ENCODE measurements around the gene KRTCAP2. TPM values are rescaled to one million over a fixed set of nuclear protein-coding genes. Genes with fewer than 3 reads are reported as not detected.
"Not testable (repeated sequence)": the region's sequence is repeated elsewhere in the genome, so short reads cannot be mapped to it uniquely, and the experiment has no call there.

KRTCAP2 gene
- polyA plus RNA-seq, 3 donors, result 176 to 267 (median 201) TPM

DNA sequence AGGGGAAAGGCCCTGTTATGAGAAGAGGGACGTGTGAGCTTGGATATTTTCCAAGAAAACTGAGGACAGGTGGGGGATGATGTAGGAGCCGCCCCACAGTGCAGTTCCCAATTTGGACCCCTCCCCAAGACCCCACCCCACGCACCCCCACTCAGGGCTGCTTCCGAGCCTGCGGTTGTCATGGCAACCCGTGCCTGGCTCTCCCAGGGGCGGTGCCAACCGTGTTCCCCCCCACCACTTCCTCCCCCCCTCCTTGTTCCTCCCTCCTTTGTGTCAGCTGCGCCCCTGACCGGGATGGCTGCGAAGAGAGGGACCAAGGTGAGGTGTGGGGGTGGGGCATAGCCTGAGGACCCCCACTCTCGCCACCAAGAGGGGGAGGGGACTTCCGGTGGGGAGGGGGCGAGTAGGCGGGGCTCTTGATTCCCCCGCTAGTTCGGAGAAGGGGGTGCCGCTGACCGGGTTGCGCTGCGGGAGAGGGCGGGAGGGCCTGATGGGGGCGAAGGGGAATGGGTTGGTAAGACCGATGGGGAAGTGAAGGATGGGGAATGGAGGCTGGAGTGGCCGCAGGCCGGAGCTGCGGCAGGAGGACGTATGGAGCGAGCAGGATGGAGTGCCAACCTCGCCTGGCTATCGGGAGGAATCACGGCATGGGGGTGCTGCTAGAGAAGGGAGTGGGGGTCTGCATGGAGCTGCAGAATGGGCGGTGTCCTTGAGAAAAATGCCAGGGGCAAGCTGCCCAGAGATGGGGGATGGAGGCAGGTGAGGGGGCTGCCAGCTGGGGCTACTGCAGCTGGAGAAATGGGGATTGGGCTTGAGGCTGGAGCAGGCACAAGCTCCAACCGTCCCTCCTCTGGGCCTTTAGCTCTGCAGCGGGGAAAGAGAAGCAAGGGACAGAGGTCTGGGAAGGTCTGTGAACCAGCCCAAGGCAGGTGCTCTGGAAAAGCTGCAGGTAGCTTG, 1.5 kb upstream of the KRTCAP2 start:
- 10 to 17% (median 14%) methylated on average over 28 to 35 of the region's 35 CpGs for WGBS, 3 donors
- H3K27ac ChIP-seq (ENCODE audit: low read depth, low read length), result no peak overlapping the region

DNA sequence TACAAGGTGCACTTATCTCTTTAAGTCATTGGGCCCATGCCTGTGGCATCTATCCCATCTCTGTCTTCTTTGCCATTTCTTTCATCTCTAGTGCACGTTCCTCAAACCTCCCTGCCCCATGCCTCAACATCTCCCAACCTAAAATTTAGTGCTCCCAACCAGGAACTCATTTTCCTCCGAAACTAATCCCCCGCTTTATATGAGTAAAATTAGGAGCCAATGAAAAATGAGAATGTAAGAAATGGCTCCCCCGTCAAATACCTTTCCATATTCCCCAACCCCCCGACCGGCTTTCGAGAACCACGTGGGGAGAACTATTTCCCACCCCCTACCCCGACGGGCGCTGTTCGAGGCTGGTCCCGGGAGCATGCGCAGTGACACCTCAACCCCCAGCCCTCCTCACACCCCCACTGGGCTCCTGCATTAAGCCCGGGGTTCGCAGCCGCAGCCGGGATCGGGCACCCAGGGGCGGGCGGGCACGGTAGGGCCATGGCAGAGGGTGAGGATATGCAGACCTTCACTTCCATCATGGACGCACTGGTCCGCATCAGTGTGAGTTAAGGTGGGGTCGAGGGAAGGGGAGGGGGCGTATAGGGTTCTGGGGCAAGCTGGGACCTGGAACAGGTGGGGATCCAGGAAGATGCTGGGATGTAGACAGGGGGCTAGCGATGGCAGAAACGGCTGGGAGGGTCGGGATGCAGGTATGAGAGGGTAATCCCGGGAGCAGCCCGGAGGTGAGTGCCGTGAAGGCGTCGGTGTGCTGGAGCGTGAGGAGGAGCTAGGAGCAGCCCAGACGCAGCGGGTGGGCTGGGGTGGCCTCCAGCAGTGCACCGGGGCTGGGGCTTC, 597 bp upstream of the KRTCAP2 start, which contains the start of gene TRIM46:
Gene TRIM46, plus strand, starts transcription at position 372 of the 846 bp plus-strand sequence. Its CDS starts 118 bp downstream, at position 490.
- peak within 1 kb of the TSS; percentile 34 for H3K27ac ChIP-seq (ENCODE audit: low read depth, low read length)
- WGBS, 3 donors, result 2 to 4% (median 4%) methylated on average over 36 to 38 of the region's 38 CpGs

DNA sequence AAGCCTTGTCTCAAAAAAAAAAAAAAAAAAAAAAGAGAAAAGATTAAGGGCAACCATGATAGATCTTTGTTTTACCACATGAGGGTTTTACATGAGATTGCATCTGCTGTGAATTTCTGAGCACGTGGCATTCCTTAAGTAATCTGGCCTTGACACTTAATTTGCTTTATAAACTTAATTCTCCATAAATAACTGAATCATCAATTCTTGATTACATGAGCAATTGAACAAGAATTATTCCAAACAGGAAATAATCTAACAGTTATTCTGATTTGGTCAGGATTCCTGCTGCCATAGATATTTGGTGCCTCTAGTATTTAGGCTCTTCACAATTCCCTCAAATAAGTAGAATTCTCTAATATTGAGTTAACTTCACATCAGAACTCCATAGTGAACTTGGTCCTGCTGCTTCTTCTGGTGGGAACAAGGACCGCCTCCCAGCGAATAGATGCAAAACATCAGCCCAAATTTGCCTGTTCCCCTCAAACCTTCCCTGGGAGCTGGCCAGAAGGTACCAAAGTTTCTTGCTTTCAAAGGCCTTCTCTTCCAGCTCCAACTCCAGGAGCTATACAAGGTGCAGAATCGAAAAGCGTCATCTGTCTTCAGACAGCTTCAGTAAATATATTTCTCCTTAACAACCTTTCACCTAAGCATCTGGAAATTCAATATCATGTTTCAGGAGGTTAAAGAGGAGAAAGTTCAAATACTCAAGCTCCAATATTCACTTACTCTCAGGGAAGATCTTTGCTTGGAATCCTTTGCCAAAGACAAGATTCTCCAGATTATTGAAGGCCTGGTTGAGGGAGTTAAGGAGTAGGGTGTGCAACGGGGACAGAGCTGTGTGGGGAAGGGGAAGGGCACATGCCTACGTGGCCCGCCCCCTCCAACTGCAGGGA, 1.0 kb downstream of the KRTCAP2 start:
- 31 to 42% (median 41%) methylated on average over 8 of the region's 8 CpGs for WGBS, 3 donors
- no peak overlapping the region for H3K27ac ChIP-seq (ENCODE audit: low read depth, low read length)

DNA sequence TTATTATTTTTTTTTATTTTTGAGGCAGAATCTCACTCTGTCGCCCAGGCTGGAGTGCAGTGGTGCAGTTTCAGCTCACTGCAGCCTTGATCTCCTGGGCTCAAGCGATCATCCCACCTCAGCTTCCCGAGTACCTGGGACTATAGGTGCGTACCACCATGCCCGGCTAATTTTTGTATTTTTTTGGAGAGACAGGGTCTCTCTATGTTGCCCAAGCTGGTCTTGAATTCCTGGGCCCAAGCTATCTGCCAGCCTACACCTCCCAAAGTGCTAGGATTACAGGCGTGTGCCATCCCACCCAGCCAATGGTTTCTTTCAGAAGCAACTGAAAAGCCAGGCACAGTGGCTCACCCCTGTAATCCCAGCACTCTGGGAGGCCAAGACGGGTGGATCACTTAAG, 2.3 kb downstream of the KRTCAP2 start:
- WGBS, 3 donors, result 89 to 92% (median 90%) methylated on average over 7 of the region's 7 CpGs
- H3K27ac ChIP-seq (ENCODE audit: low read depth, low read length), result no peak overlapping the region

DNA sequence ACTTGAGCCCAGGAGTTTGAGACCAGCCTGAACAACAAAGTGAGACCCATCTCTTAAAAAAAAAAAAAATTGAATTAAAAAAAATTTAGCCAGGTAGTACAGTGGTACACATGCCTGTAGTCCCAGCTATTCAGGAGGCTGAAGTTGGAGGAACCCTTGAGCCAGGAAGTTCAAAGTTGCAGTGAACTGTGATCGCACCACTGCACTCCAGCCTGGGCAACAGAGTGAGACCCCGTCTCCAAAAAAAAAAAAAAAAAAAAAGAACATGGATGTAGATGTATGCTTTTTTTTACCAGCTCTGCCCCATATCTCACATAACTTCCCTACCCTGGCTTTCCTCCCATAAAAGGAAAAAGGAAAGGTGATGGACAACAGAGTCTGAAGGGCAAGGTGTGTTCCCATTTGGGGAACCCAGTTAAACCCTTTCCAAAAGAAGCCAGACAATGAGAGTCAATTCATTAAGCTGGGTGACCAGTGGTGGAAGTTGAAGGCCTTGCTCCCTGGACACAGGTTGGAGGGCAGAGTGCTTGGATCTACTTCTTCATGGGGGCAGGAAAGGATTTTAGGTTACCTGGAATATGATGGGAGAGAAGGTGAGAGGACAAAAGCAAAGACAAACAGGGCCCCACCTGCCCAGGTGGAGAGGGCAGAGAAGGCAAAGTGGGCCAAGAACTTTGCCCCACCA, 2.9 kb downstream of the KRTCAP2 start:
- no peak overlapping the region for H3K27ac ChIP-seq (ENCODE audit: low read depth, low read length)
- 95 to 100% (median 100%) methylated on average over 1 to 2 of the region's 2 CpGs for WGBS, 3 donors

GRCh38 chr1:155169541-155169940, 3.6 kb downstream of the KRTCAP2 start:
- 71 to 81% (median 76%) methylated on average over 5 of the region's 5 CpGs for WGBS, 3 donors
- H3K27ac ChIP-seq (ENCODE audit: low read depth, low read length), result no peak overlapping the region

DNA sequence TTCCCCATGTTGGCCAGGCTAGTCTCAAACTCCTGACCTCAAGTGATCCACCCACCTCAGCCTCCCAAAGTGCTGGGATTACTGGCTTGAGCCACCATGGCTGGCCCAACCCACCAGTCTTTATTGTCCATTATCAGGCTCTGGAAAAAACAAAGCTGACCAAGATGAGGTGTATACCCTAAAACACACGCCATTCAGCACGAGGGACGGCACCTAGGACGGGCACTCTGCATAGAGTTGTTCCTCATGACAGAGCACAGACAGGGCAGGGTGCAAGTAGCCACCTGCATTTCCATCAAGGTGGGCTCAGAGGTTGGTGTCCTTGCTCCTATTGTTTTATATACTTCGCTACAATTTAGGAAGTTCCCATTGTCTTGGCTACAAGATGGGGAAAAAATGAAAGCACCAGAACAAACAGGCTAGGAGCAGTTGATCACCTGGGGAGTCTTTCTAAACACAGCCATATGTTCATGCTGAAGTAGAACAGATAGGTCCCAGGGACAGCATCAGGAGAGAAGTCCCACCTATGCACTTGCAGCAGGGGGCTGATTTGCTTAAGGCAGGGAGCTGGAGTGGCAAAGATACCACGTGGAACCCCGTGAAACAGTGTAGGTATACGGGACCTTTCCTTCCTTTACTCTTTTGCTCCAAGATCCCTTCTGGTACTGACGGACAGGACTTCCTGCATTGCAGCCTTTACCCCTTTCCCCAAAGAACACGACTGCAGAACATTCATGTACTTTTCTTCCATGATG, 4.5 kb downstream of the KRTCAP2 start:
- no peak overlapping the region for H3K27ac ChIP-seq (ENCODE audit: low read depth, low read length)
- 74 to 86% (median 84%) methylated on average over 10 of the region's 10 CpGs for WGBS, 3 donors

DNA sequence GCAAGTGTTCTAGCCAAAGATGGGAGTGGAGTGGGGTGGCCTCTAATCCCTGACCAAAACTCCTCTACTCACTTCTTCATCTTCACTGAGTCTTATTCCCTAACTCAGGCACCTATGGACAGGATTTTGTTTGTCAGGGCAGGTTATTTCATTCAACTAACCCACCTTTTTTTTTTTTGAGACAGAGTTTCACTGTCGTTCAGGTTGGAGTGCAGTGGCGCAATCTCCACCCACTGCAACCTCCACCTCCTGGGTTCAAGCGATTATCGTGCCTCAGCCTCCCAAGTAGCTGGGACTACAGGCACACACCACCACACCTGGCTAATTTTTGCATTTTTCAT, 5.0 kb downstream of the KRTCAP2 start:
- 34 to 43% (median 35%) methylated on average over 4 of the region's 4 CpGs for WGBS, 3 donors
- not testable (repeated sequence) for H3K27ac ChIP-seq (ENCODE audit: low read depth, low read length)

GRCh38 chr1:155167166-155168104, 5.7 kb downstream of the KRTCAP2 start:
- 4 to 6% (median 4%) methylated on average over 28 of the region's 28 CpGs for WGBS, 3 donors

GRCh38 chr1:155166471-155167165, 6.5 kb downstream of the KRTCAP2 start:
- H3K27ac ChIP-seq (ENCODE audit: low read depth, low read length), result no peak overlapping the region

More at GRCh38 chr1:155167166-155168104, 5.7 kb downstream of the KRTCAP2 start:
- H3K27ac ChIP-seq (ENCODE audit: low read depth, low read length), result no peak overlapping the region

DNA sequence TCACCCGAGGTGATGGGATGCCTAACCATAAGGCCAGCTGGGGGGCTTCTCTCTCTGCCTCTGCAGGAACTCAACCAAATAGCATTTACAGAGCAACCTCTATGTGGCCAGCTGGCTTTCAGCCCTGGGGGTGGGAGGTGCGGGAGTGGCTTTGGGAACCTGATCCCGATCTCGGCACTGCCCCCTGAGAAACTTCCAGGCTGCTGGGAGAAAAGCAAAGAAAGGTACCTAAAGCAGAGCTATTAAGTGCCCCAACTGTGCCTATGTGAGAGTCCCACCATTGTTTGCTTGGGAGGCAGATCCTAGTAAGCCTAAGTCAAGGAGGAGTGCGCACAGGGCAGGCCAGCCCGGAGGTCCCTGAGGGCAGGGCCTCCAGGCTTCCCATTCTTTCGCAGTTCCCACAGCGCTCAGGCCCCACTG, 7.0 kb downstream of the KRTCAP2 start:
- 29 to 56% (median 30%) methylated on average over 8 of the region's 8 CpGs for WGBS, 3 donors
- H3K27ac ChIP-seq (ENCODE audit: low read depth, low read length), result no peak overlapping the region

More at GRCh38 chr1:155166471-155167165, 6.5 kb downstream of the KRTCAP2 start:
- 14 to 43% (median 16%) methylated on average over 23 to 27 of the region's 27 CpGs for WGBS, 3 donors

DNA sequence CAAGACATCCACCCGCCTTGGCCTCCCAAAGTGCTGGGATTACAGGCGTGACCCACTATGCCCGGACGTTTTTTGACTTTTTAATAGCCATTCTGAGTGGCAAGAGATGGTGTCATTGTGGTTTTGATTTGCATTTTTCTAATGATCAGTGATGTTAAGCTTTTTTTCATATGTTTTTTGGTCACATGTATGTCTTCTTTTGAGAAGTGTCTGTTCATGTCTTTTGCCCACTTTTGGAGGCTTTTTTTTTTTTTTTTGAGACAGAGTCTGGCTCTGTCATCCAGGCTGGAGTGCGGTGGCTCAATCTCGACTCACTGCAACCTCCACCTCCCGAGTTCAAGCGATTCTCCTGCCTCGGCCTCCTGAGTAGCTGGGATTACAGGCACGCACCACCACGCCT, 8.5 kb downstream of the KRTCAP2 start:
- WGBS, 3 donors, result 91 to 96% (median 93%) methylated on average over 11 of the region's 11 CpGs
- not testable (repeated sequence) for H3K27ac ChIP-seq (ENCODE audit: low read depth, low read length)

GRCh38 chr1:155163785-155164184, 9.3 kb downstream of the KRTCAP2 start:
- WGBS, 3 donors, result 94 to 96% (median 95%) methylated on average over 4 of the region's 4 CpGs
- H3K27ac ChIP-seq (ENCODE audit: low read depth, low read length), result not testable (repeated sequence)

- 95 to 98% (median 97%) methylated on average over 6 of the region's 6 CpGs for WGBS, 3 donors
- not testable (repeated sequence) for H3K27ac ChIP-seq (ENCODE audit: low read depth, low read length)
These were observed 10.5 kb downstream of the KRTCAP2 start for GRCh38 chr1:155162631-155163030.

- whole genome bisulfite sequencing, 3 donors, result 67 to 75% (median 68%) methylated on average over 8 of the region's 8 CpGs
- H3K27ac ChIP-seq (ENCODE audit: low read depth, low read length), result no peak overlapping the region
These were observed 13.0 kb downstream of the KRTCAP2 start for GRCh38 chr1:155160128-155160527.

Data from adipose tissue (tissue), 3 donors.